CD4-positive, alpha-beta T cell treated with Interleukin-21 for 1 hour (primary cell): ENCODE measurements around the gene DSC3.

Experiments
- DNase-seq: peaks from one replicate; pipeline ENCODE4 v3.0.0-alpha.2; 2020

Gene DSC3

GRCh38 chr18:31042406-31043181 is at the start of gene DSC3:
TSS of gene DSC3 (minus strand) at chr18:31042742. CDS start at chr18:31042660, 82 bp downstream.
- DNase-seq: no peak

- DNase-seq: no peak
Observed at GRCh38 chr18:31091350-31091749, 48.8 kb upstream of the DSC3 start.

GRCh38 chr18:31088532-31088931 is 46.0 kb upstream of the DSC3 start:
- DNase-seq: no peak

GRCh38 chr18:31079973-31080372 is 37.4 kb upstream of the DSC3 start:
- DNase-seq: no peak

- no peak for DNase-seq
Observed at GRCh38 chr18:31077878-31078277, 35.3 kb upstream of the DSC3 start.

- DNase-seq: no peak
Observed at GRCh38 chr18:31072175-31072574, 29.6 kb upstream of the DSC3 start.

GRCh38 chr18:31070206-31070605 is 27.7 kb upstream of the DSC3 start:
- no peak for DNase-seq

GRCh38 chr18:31066266-31066665 is 23.7 kb upstream of the DSC3 start:
- no peak for DNase-seq

GRCh38 chr18:31065036-31065773 is 22.7 kb upstream of the DSC3 start:
- DNase-seq: no peak

- no peak for DNase-seq
Observed at GRCh38 chr18:31064130-31064529, 21.6 kb upstream of the DSC3 start.

GRCh38 chr18:31061945-31062344 is 19.4 kb upstream of the DSC3 start:
- DNase-seq: no peak

- no peak for DNase-seq
Observed at GRCh38 chr18:31058897-31059296, 16.4 kb upstream of the DSC3 start.

- no peak for DNase-seq
Observed at GRCh38 chr18:31057917-31058316, 15.4 kb upstream of the DSC3 start.

- no peak for DNase-seq
Observed at GRCh38 chr18:31057051-31057450, 14.5 kb upstream of the DSC3 start.

- no peak for DNase-seq
Observed at GRCh38 chr18:31056296-31056695, 13.8 kb upstream of the DSC3 start.

GRCh38 chr18:31050635-31051034 is 8.1 kb upstream of the DSC3 start:
- DNase-seq: no peak

- no peak for DNase-seq
Observed at GRCh38 chr18:31049189-31049588, 6.6 kb upstream of the DSC3 start.

- DNase-seq: no peak
Observed at GRCh38 chr18:31048216-31048615, 5.7 kb upstream of the DSC3 start.

- DNase-seq: no peak
Observed at GRCh38 chr18:31046916-31047315, 4.4 kb upstream of the DSC3 start.

- no peak for DNase-seq
Observed at GRCh38 chr18:31045599-31045998, 3.1 kb upstream of the DSC3 start.

- no peak for DNase-seq
Observed at GRCh38 chr18:31044926-31045325, 2.4 kb upstream of the DSC3 start.

GRCh38 chr18:31043709-31044108 is 1.2 kb upstream of the DSC3 start:
- no peak for DNase-seq

- no peak for DNase-seq
Observed at GRCh38 chr18:31042084-31042405, 497 bp downstream of the DSC3 start.

GRCh38 chr18:31041271-31042083 is 1.1 kb downstream of the DSC3 start:
- no peak for DNase-seq
